K562 (cell line): ENCODE measurements around the gene SLC28A1. TPM values are rescaled to one million over a fixed set of nuclear protein-coding genes. Genes with fewer than 3 reads are reported as not detected.

Experiments used
- ATAC-seq: fragments of 200-7000 bp; cut with Tn5 transposase; 3 replicates; pipeline ENCODE4 v1.9.1; 2020; ENCODE audit warnings: moderate library complexity
- BruUV-seq: library from RNA; stranded (reverse); fragments of 400-500 nt; replicated peaks from 2 replicates; lab custom pipeline; 2021; lab: Mats Ljungman, UMichigan
- CTCF ChIA-PET: fragments of 300-600 bp; formaldehyde crosslinking; extraction: SDS; loops from one replicate; lab custom pipeline; 2021; ENCODE audit warnings: low intra/inter-chr PET ratio; lab: Yijun Ruan, JAX
- POLR2A ChIA-PET: fragments of 300-600, 350-650 bp; sonication (Branson Sonifier 250); formaldehyde crosslinking; extraction: SDS; loops from one replicate; lab custom pipeline; 2021; ENCODE audit warnings: antibody characterized with exemption, inconsistent platforms; lab: Yijun Ruan, JAX
- DNase-seq, 4 experiments: peaks; one replicate each; pipeline versions ENCODE4 v3.0.0 to v3.0.0-alpha.2; 2011 to 2018; ENCODE audit warnings: low spot score in 3 of 4, mixed read lengths in 3 of 4; ENCODE audit errors: extremely low read depth in 1 of 4
- FAIRE-seq: peaks from 2 replicates; lab custom pipeline; 2011; peaks lifted over from hg19 to GRCh38; lab: Jason Lieb, UNC
- H2AFZ ChIP-seq: 2 replicates; pipeline ENCODE4 v1.6.0; 2011; ENCODE audit warnings: low read depth, low read length, control low read depth, inconsistent platforms
- H3K27ac ChIP-seq: fragments of 200-600 bp; 3 replicates; pipeline ENCODE4 v1.8.0; 2011; ENCODE audit warnings: low read depth, mild to moderate bottlenecking, control low read depth, inconsistent platforms, low read length, moderate library complexity, mixed read lengths; ENCODE audit errors: extremely low read depth
- H3K27me3 ChIP-seq, 2 experiments: fragments of 300-600 bp in 1 of 2; 2 replicates in 1 of 2; 3 replicates in 1 of 2; pipeline versions ENCODE4 v1.6.0 to v1.8.0; 2011; ENCODE audit warnings: inconsistent platforms in 2 of 2, low read length in 2 of 2, mild to moderate bottlenecking in 1 of 2, mixed read lengths in 1 of 2, moderate library complexity in 1 of 2; ENCODE audit not compliant: control insufficient read depth in 2 of 2, insufficient read depth in 2 of 2
- H3K36me3 ChIP-seq: fragments of 300-600 bp; 3 replicates; pipeline ENCODE4 v1.8.0; 2011; ENCODE audit warnings: mild to moderate bottlenecking, low read length, inconsistent platforms; ENCODE audit not compliant: control insufficient read depth, insufficient read depth
- H3K4me1 ChIP-seq, 2 experiments: fragments of 200-600 bp in 1 of 2; replicated peaks in 1 of 2; 2 replicates in 1 of 2; 3 replicates in 1 of 2; pipeline versions ENCODE4 v1.5.1 to v1.8.0; 2011; ENCODE audit warnings: inconsistent platforms in 2 of 2, low read length in 2 of 2, mild to moderate bottlenecking in 1 of 2, mixed read lengths in 1 of 2, moderate library complexity in 1 of 2; ENCODE audit not compliant: control insufficient read depth in 2 of 2, insufficient read depth in 2 of 2
- H3K4me2 ChIP-seq: 2 replicates; pipeline ENCODE4 v1.6.1; 2011; ENCODE audit warnings: low read length, control low read depth, inconsistent platforms, mixed read lengths; ENCODE audit not compliant: insufficient read depth
- H3K4me3 ChIP-seq: fragments of 200-600 bp; sonication (generic), shearing (Covaris generic); 2 replicates; pipeline ENCODE4 v1.5.1; 2016; ENCODE audit warnings: control low read depth, inconsistent platforms
- H3K79me2 ChIP-seq: fragments of 200-600 bp; 3 replicates; pipeline ENCODE4 v1.8.0; 2011; ENCODE audit warnings: low read length, inconsistent platforms; ENCODE audit not compliant: control insufficient read depth, insufficient read depth
- H3K9ac ChIP-seq, 2 experiments: 2 replicates each; pipeline versions ENCODE4 v1.6.0 to v1.6.1; 2011; ENCODE audit warnings: low read depth in 2 of 2, low read length in 2 of 2, control low read depth in 1 of 2, inconsistent platforms in 1 of 2, mild to moderate bottlenecking in 1 of 2, mixed read lengths in 1 of 2; ENCODE audit not compliant: insufficient read depth in 1 of 2
- H3K9me1 ChIP-seq: one replicate; pipeline ENCODE4 v1.6.0; 2011; ENCODE audit warnings: inconsistent platforms, mild to moderate bottlenecking, low read length, moderate library complexity; ENCODE audit not compliant: control insufficient read depth, insufficient read depth
- H3K9me3 ChIP-seq: replicated peaks from 2 replicates; pipeline ENCODE4 v1.5.1; 2011; ENCODE audit warnings: low read depth, low read length, inconsistent platforms; ENCODE audit not compliant: control insufficient read depth, insufficient read depth
- H4K20me1 ChIP-seq: replicated peaks from 2 replicates; pipeline ENCODE4 v1.6.1; 2011; ENCODE audit warnings: low read length, inconsistent platforms, mixed read lengths; ENCODE audit not compliant: control insufficient read depth, insufficient read depth
- ADNP ChIP-seq: fragments of 200-800 bp; sonication (Bioruptor generic); IDR thresholded peaks from 2 replicates; pipeline ENCODE4 v1.6.1; 2016; ENCODE audit warnings: missing genetic modification characterization, missing compliant biosample characterization
- ATF1 ChIP-seq, 2 experiments: fragments of 450-650 bp in 1 of 2; IDR thresholded peaks; 2 replicates each; pipeline ENCODE4 v1.6.1; 2016; ENCODE audit warnings: missing compliant biosample characterization in 1 of 2, missing genetic modification characterization in 1 of 2
- CTBP1 ChIP-seq: fragments of 450-650 bp; IDR thresholded peaks from 2 replicates; pipeline ENCODE4 v1.6.1; 2016; ENCODE audit warnings: borderline replicate concordance
- EZH2 ChIP-seq: IDR thresholded peaks from 2 replicates; pipeline ENCODE4 v1.6.1; 2012; ENCODE audit warnings: low read depth, mild to moderate bottlenecking, inconsistent platforms, low read length, borderline replicate concordance
- MCM7 ChIP-seq, 2 experiments: fragments of 450-650 bp; IDR thresholded peaks; 2 replicates each; pipeline ENCODE4 v1.6.1; 2016 to 2018
- OTX1 ChIP-seq: fragments of 450-650 bp; formaldehyde crosslinking; IDR thresholded peaks from 2 replicates; pipeline ENCODE4 v1.4.0; 2022; ENCODE audit warnings: mild to moderate bottlenecking
- SPI1 ChIP-seq: IDR thresholded peaks from 2 replicates; pipeline ENCODE4 v1.6.1; 2011; ENCODE audit warnings: low read depth, low read length, control low read depth, borderline replicate concordance
- SRSF7 ChIP-seq: fragments of 200-400 bp; formaldehyde crosslinking; optimal IDR thresholded peaks from 2 replicates; pipeline ENCODE3; 2017; ENCODE audit warnings: mild to moderate bottlenecking, low read depth, low read length
- STAT5B ChIP-seq: fragments of 250-450 bp; sonication (Bioruptor Pico); IDR thresholded peaks from 2 replicates; pipeline ENCODE4 v1.8.0; 2021; ENCODE audit warnings: mild to moderate bottlenecking, inconsistent platforms
- ZFPM2 ChIP-seq: fragments of 250-450 bp; sonication (Bioruptor Pico); IDR thresholded peaks from 2 replicates; pipeline ENCODE4 v1.5.1; 2022; ENCODE audit warnings: mild to moderate bottlenecking
- ZNF133 ChIP-seq: fragments of 250-450 bp; sonication (Bioruptor Pico); IDR thresholded peaks from 2 replicates; pipeline ENCODE4 v1.4.0; 2020; ENCODE audit warnings: mild to moderate bottlenecking
- ZNF174 ChIP-seq: fragments of 250-450 bp; sonication (Bioruptor Pico); IDR thresholded peaks from 2 replicates; pipeline ENCODE4 v1.4.0; 2020; ENCODE audit warnings: mild to moderate bottlenecking
- ZSCAN32 ChIP-seq: fragments of 450-650 bp; formaldehyde crosslinking; IDR thresholded peaks from 2 replicates; pipeline ENCODE4 v1.4.0; 2020; ENCODE audit warnings: mild to moderate bottlenecking, moderate library complexity
- WGBS: fragments of 100-300 bp; shearing (Covaris generic); methylation state at CpG from one replicate; pipeline ENCODE4 v1.1.6; 2016; ENCODE audit warnings: low coverage, mixed read lengths; ENCODE audit not compliant: insufficient coverage; ENCODE audit errors: missing lambda C conversion rate; 5-methylcytosine and 5-hydroxymethylcytosine counted together
- in situ Hi-C: fragments of 300-500 bp; cut with MboI; formaldehyde crosslinking; loops from 4 replicates; pipeline ENCODE4 v1.15.0; 2018; ENCODE audit warnings: inconsistent platforms, mixed read lengths
- intact Hi-C: fragments of 100-400 bp; cut with micrococcal nuclease; formaldehyde crosslinking; loops from 2 replicates; pipeline ENCODE4 v1.14.2; 2022
- polyA plus RNA-seq, 8 experiments: library from polyadenylated mRNA; depleted of rRNA in 4 of 8; stranded (reverse) in 5 of 8; unstranded in 3 of 8; fragments of >200 nt; fragmentation: Nextera tagmentation in 2 of 8; fragmentation: Illumina TruSeq in 1 of 8; extraction: Ambion mirVana in 2 of 8; extraction: Trizol in 1 of 8; gene quantifications; 2 replicates each; pipeline versions ENCODE4 v1.2.1 to v1.2.3, GENCODE V29; 2011 to 2014; ENCODE audit warnings: inconsistent platforms in 1 of 8, missing spikeins in 1 of 8
- total RNA-seq, 7 experiments: library from RNA; depleted of rRNA in 6 of 7; stranded (reverse); fragments of >200 nt in 6 of 7; fragmentation: Illumina TruSeq in 2 of 7; extraction: Trizol in 2 of 7; gene quantifications; 2 replicates each; pipeline versions ENCODE4 v1.2.1 to v1.2.3, GENCODE V29; 2011 to 2021; ENCODE audit warnings: low replicate concordance in 1 of 7
- TF ChIP-seq, protein P1 (sequence below): fragments of 200-800 bp; sonication (Bioruptor generic); IDR thresholded peaks from 2 replicates; pipeline ENCODE4 v1.6.1; 2017; ENCODE audit warnings: missing genetic modification characterization, missing compliant biosample characterization

SLC28A1 gene
- total and polyA plus RNA-seq, 9 of the 15 experiments (the other 6 are each of a cell fraction or from before 2014, with no cell fraction given) = 0.04 TPM; not detected in 8

DNA sequence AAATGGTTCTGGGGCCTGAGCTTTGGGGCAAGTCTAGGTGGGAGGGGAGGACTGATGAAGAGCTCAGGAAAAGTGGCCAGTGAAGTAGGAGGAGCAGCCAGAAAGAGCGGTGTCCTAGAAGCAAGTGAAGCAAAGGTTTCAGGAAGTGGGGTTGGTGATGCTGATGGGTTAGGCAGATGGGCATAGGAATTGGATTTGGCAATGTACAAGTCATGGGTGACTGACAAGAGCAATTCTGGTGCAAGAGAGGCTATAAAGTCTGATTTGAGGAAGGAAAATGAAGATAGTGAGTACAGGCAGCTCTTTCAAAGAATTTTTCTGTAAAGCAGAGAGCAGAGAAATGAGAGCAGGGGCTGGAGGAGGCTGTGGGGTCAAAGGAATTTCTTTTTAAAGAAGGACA is 47.6 kb upstream of the SLC28A1 start:
- DNase-seq (no peak), FAIRE-seq (no peak), ATAC-seq (no peak)
- 10% methylated on average over 1 of the region's 1 CpG for WGBS
- TF ChIP-seq SPI1 (peak; percentile 29; the same call in 1 of the 2 replicates), ZSCAN32 (no peak)
- no peaks in the 10 kb centered on the region for H3K36me3 ChIP-seq
- CTCF ChIA-PET = no interaction called here
- no peak overlapping the region for H2AFZ ChIP-seq
- no TSS peak for BruUV-seq
- intact Hi-C loops = no loop called here
- in situ Hi-C loops = loop anchor here (5.0 kb wide), 1 partner anchor 85 kb away; no protein-coding TSS in a partner anchor
- no peaks in the 10 kb centered on the region for H3K9me1 ChIP-seq
- H4K20me1 ChIP-seq = no peaks in the 10 kb centered on the region
- no peak overlapping the region for H3K27ac ChIP-seq
- no peaks in the 10 kb centered on the region for H3K79me2 ChIP-seq
- H3K27me3 ChIP-seq = peaks cover 0 to 4% of the 10 kb centered on the region in 2 experiments; a peak in 2 of 5 replicates
- POLR2A ChIA-PET = interaction anchor here (0.5 to 3.5 kb wide), 3 partner anchors 9 to 242 kb away, joined by 3 to 12 read pairs (median 4); no protein-coding TSS in a partner anchor
- H3K4me2 ChIP-seq = no peak overlapping the region
- H3K4me3 ChIP-seq = no peak overlapping the region
- H3K9ac ChIP-seq = no peak overlapping the region
- peaks cover 16 to 24% of the 10 kb centered on the region in 2 experiments; a peak in 4 of 5 replicates for H3K4me1 ChIP-seq
- H3K9me3 ChIP-seq = no peaks in the 10 kb centered on the region

DNA sequence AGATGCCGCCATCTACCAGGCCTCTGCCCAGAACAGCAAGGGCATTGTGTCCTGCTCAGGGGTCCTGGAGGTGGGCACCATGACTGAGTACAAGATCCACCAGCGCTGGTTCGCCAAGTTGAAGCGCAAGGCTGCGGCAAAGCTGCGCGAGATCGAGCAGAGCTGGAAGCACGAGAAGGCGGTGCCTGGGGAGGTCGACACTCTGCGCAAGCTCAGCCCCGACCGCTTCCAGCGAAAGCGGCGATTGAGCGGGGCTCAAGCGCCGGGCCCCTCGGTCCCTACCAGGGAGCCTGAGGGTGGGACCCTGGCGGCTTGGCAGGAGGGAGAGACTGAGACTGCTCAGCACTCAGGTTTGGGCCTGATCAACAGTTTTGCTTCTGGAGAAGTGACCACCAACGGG is 44.7 kb upstream of the SLC28A1 start:
- DNase-seq (no peak), ATAC-seq (no peak), FAIRE-seq (no peak)
- no peaks in the 10 kb centered on the region for H3K9me1 ChIP-seq
- no peaks in the 10 kb centered on the region for H3K9me3 ChIP-seq
- peaks cover 4 to 8% of the 10 kb centered on the region in 2 experiments; a peak in 4 of 5 replicates for H3K27me3 ChIP-seq
- ChIA-PET POLR2A (interaction anchor here (1.4 to 3.5 kb wide), 3 partner anchors 9 to 16 kb away, joined by 4 to 12 read pairs (median 8); no protein-coding TSS in a partner anchor), CTCF (no interaction called here)
- no peak overlapping the region for H2AFZ ChIP-seq
- no peaks in the 10 kb centered on the region for H3K79me2 ChIP-seq
- BruUV-seq = no TSS peak
- TF ChIP-seq CTBP1 (no peak), ADNP (tag) (no peak), OTX1 (CRISPR knock-in tag) (no peak), ZNF174 (no peak), ATF1 (CRISPR knock-in tag; IDR thresholded peaks at IDR 0.05) (no peak), ATF1 (tag; IDR thresholded peaks at IDR 0.05) (no peak), STAT5B (CRISPR knock-in tag) (no peak), ZFPM2 (CRISPR knock-in tag) (no peak), MCM7 (IDR thresholded peaks at IDR 0.05) (no peak), ZNF133 (CRISPR knock-in tag) (no peak), SRSF7 (no peak), EZH2 (no peak)
- TF ChIP-seq, protein P1, sequence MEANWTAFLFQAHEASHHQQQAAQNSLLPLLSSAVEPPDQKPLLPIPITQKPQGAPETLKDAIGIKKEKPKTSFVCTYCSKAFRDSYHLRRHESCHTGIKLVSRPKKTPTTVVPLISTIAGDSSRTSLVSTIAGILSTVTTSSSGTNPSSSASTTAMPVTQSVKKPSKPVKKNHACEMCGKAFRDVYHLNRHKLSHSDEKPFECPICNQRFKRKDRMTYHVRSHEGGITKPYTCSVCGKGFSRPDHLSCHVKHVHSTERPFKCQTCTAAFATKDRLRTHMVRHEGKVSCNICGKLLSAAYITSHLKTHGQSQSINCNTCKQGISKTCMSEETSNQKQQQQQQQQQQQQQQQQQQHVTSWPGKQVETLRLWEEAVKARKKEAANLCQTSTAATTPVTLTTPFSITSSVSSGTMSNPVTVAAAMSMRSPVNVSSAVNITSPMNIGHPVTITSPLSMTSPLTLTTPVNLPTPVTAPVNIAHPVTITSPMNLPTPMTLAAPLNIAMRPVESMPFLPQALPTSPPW (CRISPR knock-in tag) = no peak
- 70% methylated on average over 11 of the region's 23 CpGs for WGBS
- peaks cover 6 to 17% of the 10 kb centered on the region in 2 experiments; a peak in 4 of 5 replicates for H3K4me1 ChIP-seq
- H3K27ac ChIP-seq = no peak overlapping the region
- no peaks in the 10 kb centered on the region for H3K36me3 ChIP-seq
- H3K9ac ChIP-seq = peak overlapping the region in 1 of 2 experiments; percentile 64; a peak in 2 of 4 replicates
- no peaks in the 10 kb centered on the region for H4K20me1 ChIP-seq
- H3K4me2 ChIP-seq = no peak overlapping the region
- intact Hi-C loops (no loop called here), in situ Hi-C loops (loop anchor here (5.0 kb wide), 1 partner anchor 83 kb away; no protein-coding TSS in a partner anchor)
- H3K4me3 ChIP-seq = no peak overlapping the region
